ENCODE data around the gene BHLHE23.
"Not testable (repeated sequence)": the region's sequence is repeated elsewhere in the genome, so short reads cannot be mapped to it uniquely, and the experiment has no call there.

- not testable (repeated sequence) for TF ChIP-seq CTCF, POLR2A (IDR thresholded peaks at IDR 0.05)
Observed at GRCh38 chr20:62960446-62961309, 46.1 kb downstream of the BHLHE23 start.

All from prostate gland (tissue), 2 donors.